ENCODE measurements around the gene C1orf159.
A peak's percentile ranks its signal among the peaks of the same experiment; 100 is the strongest.
"Not testable (repeated sequence)": the region's sequence is repeated elsewhere in the genome, so short reads cannot be mapped to it uniquely, and the experiment has no call there.

C1orf159 gene

GRCh38 chr1:1115786-1116700, at the start of gene C1orf159:
TSS of gene C1orf159 (minus strand) at chr1:1116089. CDS start at chr1:1091543, 24,546 bp downstream.
- peak; percentile 100 for DNase-seq

GRCh38 chr1:1165485-1165884, 49.6 kb upstream of the C1orf159 start:
- DNase-seq: peak; percentile 68

- DNase-seq: peak; percentile 75
Observed at GRCh38 chr1:1164701-1165451, 49.0 kb upstream of the C1orf159 start.

- DNase-seq: no peak
Observed at GRCh38 chr1:1164361-1164700, 48.4 kb upstream of the C1orf159 start.

GRCh38 chr1:1163538-1164070, 47.7 kb upstream of the C1orf159 start:
- no peak for DNase-seq

- DNase-seq: peak; percentile 100
Observed at GRCh38 chr1:1162597-1163537, 47.0 kb upstream of the C1orf159 start.

GRCh38 chr1:1161683-1162079, 45.8 kb upstream of the C1orf159 start:
- no peak for DNase-seq

- no peak for DNase-seq
Observed at GRCh38 chr1:1161078-1161682, 45.3 kb upstream of the C1orf159 start.

GRCh38 chr1:1160281-1160930, 44.5 kb upstream of the C1orf159 start:
- DNase-seq: no peak

GRCh38 chr1:1157914-1158710, 42.2 kb upstream of the C1orf159 start:
- no peak for DNase-seq

GRCh38 chr1:1157426-1157913, 41.6 kb upstream of the C1orf159 start:
- DNase-seq: no peak

GRCh38 chr1:1157033-1157365, 41.1 kb upstream of the C1orf159 start:
- no peak for DNase-seq

GRCh38 chr1:1156140-1157032, 40.5 kb upstream of the C1orf159 start:
- DNase-seq: no peak

GRCh38 chr1:1155258-1155657, 39.4 kb upstream of the C1orf159 start:
- no peak for DNase-seq

- no peak for DNase-seq
Observed at GRCh38 chr1:1153874-1154273, 38.0 kb upstream of the C1orf159 start.

GRCh38 chr1:1153215-1153614, 37.3 kb upstream of the C1orf159 start:
- DNase-seq: not testable (repeated sequence)

GRCh38 chr1:1152431-1152830, 36.5 kb upstream of the C1orf159 start:
- DNase-seq: not testable (repeated sequence)

GRCh38 chr1:1151306-1151705, 35.4 kb upstream of the C1orf159 start:
- no peak for DNase-seq

- DNase-seq: no peak
Observed at GRCh38 chr1:1150100-1150499, 34.2 kb upstream of the C1orf159 start.

- no peak for DNase-seq
Observed at GRCh38 chr1:1149416-1149815, 33.5 kb upstream of the C1orf159 start.

All from NCI-H510A treated with DMSO at 0.1 percent for 48 hours (cell line).